Gastroesophageal sphincter (tissue), 4 donors: ENCODE data around the gene SS18. TPM values are rescaled to one million over a fixed set of nuclear protein-coding genes. Genes with fewer than 3 reads are reported as not detected.
"Not testable (repeated sequence)": the region's sequence is repeated elsewhere in the genome, so short reads cannot be mapped to it uniquely, and the experiment has no call there.

ENCODE experiments used
- ATAC-seq: fragments of 150-250 bp; one replicate; pipeline ENCODE4 v1.9.1; 2016; ENCODE audit warnings: mild to moderate bottlenecking, moderate library complexity
- H3K27ac ChIP-seq, 4 donors: fragments of 200-600 bp; sonication (generic) in 3 of 4; 1 replicate in 3 of 4; 2 replicates in 1 of 4; pipeline ENCODE4 v1.5.1; 2016 to 2019
- H3K27me3 ChIP-seq: fragments of 200-600 bp; sonication (generic); one replicate; pipeline ENCODE4 v1.5.1; 2019
- H3K36me3 ChIP-seq, 2 donors: fragments of 200-600 bp; sonication (generic); one replicate each; pipeline ENCODE4 v1.5.1; 2019; ENCODE audit warnings: control low read depth in 1 of 2
- H3K4me1 ChIP-seq, 3 donors: fragments of 200-600 bp; sonication (generic); 1 replicate in 2 of 3; 2 replicates in 1 of 3; pipeline ENCODE4 v1.5.1; 2016 to 2019; ENCODE audit warnings: control low read depth in 2 of 3
- H3K4me3 ChIP-seq, 2 donors: fragments of 200-600 bp; sonication (generic); one replicate each; pipeline ENCODE4 v1.5.1; 2019; ENCODE audit warnings: mild to moderate bottlenecking in 1 of 2, moderate library complexity in 1 of 2
- H3K9me3 ChIP-seq, 3 donors: fragments of 200-600 bp; sonication (generic); one replicate each; pipeline ENCODE4 v1.5.1; 2017 to 2019; ENCODE audit warnings: control low read depth in 2 of 3
- EP300 ChIP-seq: sonication (generic); formaldehyde crosslinking; IDR thresholded peaks from one replicate; pipeline ENCODE4 v1.6.1; 2017; ENCODE audit warnings: antibody characterized with exemption, mild to moderate bottlenecking
- POLR2A ChIP-seq, 2 donors: fragments of 450-650 bp; IDR thresholded peaks; one replicate each; pipeline ENCODE4 v1.6.1; 2017; ENCODE audit warnings: antibody characterized with exemption in 2 of 2, mild to moderate bottlenecking in 2 of 2, moderate library complexity in 1 of 2
- POLR2AphosphoS5 ChIP-seq: sonication (generic); formaldehyde crosslinking; IDR thresholded peaks from one replicate; pipeline ENCODE4 v1.6.1; 2017; ENCODE audit warnings: antibody characterized with exemption
- WGBS, 2 donors: methylation state at CpG; one replicate each; pipeline ENCODE4 v1.1.5; 2018; ENCODE audit warnings: low coverage in 1 of 2; 5-methylcytosine and 5-hydroxymethylcytosine counted together
- total RNA-seq, 4 donors: library from RNA; depleted of rRNA; stranded (reverse); fragments of >200 nt; gene quantifications; one replicate each; pipeline ENCODE4 v1.1.0, GENCODE V29; 2016
- TF ChIP-seq, protein P1 (sequence below), 4 experiments: fragments of 200-600 bp in 2 of 4; fragments of 450-650 bp in 2 of 4; sonication (generic) in 1 of 4; IDR thresholded peaks; one replicate each; pipeline ENCODE4 v1.5.1; 2017 to 2019; ENCODE audit warnings: antibody characterized with exemption in 4 of 4, mild to moderate bottlenecking in 2 of 4, moderate library complexity in 2 of 4

The SS18 gene
- total RNA-seq = 100 to 1,000 TPM in 2 of 4 donors, 10 to 100 TPM in 2; 78.8 to 126 (median 95.3) TPM

DNA sequence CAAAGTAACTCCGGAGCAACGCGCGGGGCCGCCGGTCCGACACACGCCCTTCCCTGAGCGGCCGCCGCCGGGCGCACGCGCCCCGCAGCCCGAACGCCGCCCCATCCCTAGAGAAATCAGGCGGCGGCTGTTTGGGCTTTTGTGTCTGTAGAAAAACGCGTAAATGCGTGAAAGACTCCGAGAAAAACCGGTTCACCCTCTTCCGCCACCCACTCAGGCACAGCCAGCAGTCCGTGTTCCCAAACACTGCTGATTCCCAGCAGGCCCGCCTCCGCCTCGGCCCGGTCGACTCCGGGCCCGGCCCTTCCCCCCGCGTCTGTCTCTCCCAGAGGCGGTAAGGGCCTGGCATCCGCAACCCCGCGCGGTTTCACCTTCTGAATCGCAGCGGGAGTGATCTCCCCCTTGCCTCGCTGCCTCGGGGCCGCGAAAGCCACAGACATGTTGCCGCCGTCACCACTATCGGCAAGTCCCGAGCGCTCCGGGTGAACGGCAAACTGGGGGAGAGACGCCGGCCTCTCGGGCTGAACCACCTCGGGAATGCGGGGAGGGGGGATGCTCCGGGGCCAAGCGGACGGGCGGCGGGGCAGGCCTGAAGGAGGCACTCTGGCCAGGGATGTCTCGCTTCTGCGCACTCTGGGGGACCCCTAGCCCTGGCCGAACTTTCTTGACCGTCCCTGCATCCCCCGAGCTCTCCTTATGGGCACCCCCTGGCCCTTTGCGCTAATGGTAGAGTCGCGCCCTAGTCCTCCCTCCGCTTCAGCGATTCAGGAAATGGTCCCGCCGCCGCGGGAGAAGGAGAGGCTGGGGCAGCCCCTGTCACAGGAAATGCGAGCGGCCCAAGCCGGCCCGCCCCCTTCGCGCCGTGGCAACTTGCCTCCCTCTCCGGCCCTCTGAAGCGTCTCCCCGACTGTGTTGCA lies at the start of gene SS18:
TSS of gene SS18 (minus strand) at position 484 of the 917 bp plus-strand sequence. CDS start at position 440, 44 bp downstream.
- TF ChIP-seq POLR2A (IDR thresholded peaks at IDR 0.05) (peak in 1 of 2 donors; percentile 48), EP300 (no peak), POLR2AphosphoS5 (peak; percentile 56)
- TF ChIP-seq, protein P1, sequence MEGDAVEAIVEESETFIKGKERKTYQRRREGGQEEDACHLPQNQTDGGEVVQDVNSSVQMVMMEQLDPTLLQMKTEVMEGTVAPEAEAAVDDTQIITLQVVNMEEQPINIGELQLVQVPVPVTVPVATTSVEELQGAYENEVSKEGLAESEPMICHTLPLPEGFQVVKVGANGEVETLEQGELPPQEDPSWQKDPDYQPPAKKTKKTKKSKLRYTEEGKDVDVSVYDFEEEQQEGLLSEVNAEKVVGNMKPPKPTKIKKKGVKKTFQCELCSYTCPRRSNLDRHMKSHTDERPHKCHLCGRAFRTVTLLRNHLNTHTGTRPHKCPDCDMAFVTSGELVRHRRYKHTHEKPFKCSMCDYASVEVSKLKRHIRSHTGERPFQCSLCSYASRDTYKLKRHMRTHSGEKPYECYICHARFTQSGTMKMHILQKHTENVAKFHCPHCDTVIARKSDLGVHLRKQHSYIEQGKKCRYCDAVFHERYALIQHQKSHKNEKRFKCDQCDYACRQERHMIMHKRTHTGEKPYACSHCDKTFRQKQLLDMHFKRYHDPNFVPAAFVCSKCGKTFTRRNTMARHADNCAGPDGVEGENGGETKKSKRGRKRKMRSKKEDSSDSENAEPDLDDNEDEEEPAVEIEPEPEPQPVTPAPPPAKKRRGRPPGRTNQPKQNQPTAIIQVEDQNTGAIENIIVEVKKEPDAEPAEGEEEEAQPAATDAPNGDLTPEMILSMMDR (IDR thresholded peaks at IDR 0.05) = peak in 3 of 4 experiments; percentile 25 to 34 (median 26)
- Histone ChIP-seq H3K9me3 (no peaks in the 10 kb centered on the region), H3K27ac (peak within 1 kb of the TSS; percentile 85 to 99 (median 95)), H3K36me3 (peaks cover 0 to 17% of the 10 kb centered on the region in 2 donors), H3K4me1 (peaks cover 0 to 39% (median 3%) of the 10 kb centered on the region in 3 donors), H3K4me3 (peak within 1 kb of the TSS; percentile 87 to 96), H3K27me3 (no peaks in the 10 kb centered on the region)
- peak; percentile 95 for ATAC-seq
- 2% methylated on average over 11 of the region's 89 CpGs; no CpG with 5 or more reads in 1 of the 2 donors for WGBS, 2 donors

DNA sequence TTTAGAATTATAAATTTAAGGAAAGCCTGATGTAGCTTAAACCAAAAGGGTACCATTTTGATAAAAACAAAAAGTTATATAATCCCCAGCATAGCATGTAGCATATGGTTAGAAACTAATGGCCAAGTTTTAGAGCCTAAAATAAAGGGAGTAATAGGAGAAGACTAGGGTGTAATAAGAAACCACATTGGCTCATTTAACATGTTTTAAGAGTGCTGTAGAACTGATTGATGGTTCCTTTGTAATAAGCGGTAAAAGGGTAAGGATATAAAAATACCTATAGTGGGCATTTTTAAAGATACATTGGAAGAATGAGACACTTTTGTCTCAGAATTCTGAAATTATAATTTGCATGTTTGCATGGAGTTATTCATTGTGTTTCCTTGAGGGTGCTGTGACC lies 45.1 kb upstream of the SS18 start:
- Histone ChIP-seq H3K27me3 (no peaks in the 10 kb centered on the region), H3K9me3 (peaks cover 0 to 3% (median 0%) of the 10 kb centered on the region in 3 donors), H3K4me3 (no peak overlapping the region), H3K27ac (no peak overlapping the region), H3K36me3 (no peaks in the 10 kb centered on the region), H3K4me1 (no peaks in the 10 kb centered on the region)
- no peak for TF ChIP-seq EP300
- no peak for TF ChIP-seq POLR2AphosphoS5
- TF ChIP-seq, protein P1 (IDR thresholded peaks at IDR 0.05) = no peak
- no peak for TF ChIP-seq POLR2A (IDR thresholded peaks at IDR 0.05)
- ATAC-seq = no peak
- 54 to 67% methylated on average over 1 of the region's 1 CpG for WGBS, 2 donors

DNA sequence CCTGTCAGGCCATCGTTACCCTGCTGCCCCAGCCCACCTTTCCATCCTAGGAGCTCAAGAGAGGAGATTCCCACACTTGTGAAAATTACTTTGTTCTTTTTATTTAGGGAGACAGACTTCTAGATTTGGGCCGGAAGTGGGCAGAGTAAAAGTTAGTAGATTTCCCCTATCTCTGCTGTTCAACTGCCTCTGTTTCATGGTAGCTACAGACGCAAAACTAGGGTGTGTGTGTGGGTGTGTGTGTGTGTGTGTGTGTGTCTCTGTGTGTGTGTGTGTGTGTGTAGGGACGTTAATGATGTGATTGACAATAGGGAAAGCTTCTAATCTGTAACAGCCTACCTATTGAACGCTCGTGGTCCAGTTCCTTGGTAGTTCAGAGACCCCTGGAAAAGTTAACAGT lies 43.7 kb upstream of the SS18 start:
- Histone ChIP-seq H3K36me3 (no peaks in the 10 kb centered on the region), H3K9me3 (peaks cover 0 to 3% (median 0%) of the 10 kb centered on the region in 3 donors), H3K4me1 (no peaks in the 10 kb centered on the region), H3K27me3 (no peaks in the 10 kb centered on the region), H3K4me3 (no peak overlapping the region), H3K27ac (no peak overlapping the region)
- ATAC-seq = no peak
- TF ChIP-seq EP300 = no peak
- TF ChIP-seq POLR2AphosphoS5 = no peak
- TF ChIP-seq, protein P1 (IDR thresholded peaks at IDR 0.05) = no peak
- no peak for TF ChIP-seq POLR2A (IDR thresholded peaks at IDR 0.05)
- WGBS, 2 donors = 93 to 96% methylated on average over 5 of the region's 6 CpGs

DNA sequence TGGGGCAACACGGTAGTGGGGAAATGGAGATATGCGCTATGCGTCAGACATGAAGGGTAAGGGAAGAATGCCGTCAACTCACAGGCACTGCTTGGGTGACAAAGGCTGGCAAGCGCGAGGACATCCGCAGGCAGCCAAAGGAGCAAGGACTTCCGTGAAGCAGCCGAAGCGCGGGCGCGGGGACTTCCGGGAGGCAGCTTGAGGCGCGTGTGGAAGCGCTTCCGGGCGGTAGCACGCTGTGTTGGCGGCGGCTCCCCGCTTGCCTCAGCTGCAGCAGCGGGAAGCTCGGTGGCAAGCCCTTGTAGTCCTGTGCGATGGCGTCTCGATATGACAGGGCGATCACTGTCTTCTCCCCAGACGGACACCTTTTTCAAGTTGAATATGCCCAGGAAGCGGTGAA lies 43.2 kb upstream of the SS18 start, which contains the start of gene PSMA8:
TSS of gene PSMA8 (plus strand) at position 218 of the 400 bp plus-strand sequence. CDS start at position 315, 97 bp downstream.
- 47 to 66% methylated on average over 23 to 28 of the region's 31 CpGs for WGBS, 2 donors
- no peaks in the 10 kb centered on the region for H3K27me3 ChIP-seq
- no peaks in the 10 kb centered on the region for H3K4me1 ChIP-seq
- peaks cover 0 to 3% (median 0%) of the 10 kb centered on the region in 3 donors for H3K9me3 ChIP-seq
- H3K27ac ChIP-seq = no peak within 1 kb of the TSS
- ATAC-seq = peak; percentile 25
- H3K36me3 ChIP-seq = no peaks in the 10 kb centered on the region
- no peak for TF ChIP-seq POLR2A (IDR thresholded peaks at IDR 0.05)
- TF ChIP-seq POLR2AphosphoS5 = no peak
- no peak for TF ChIP-seq EP300
- TF ChIP-seq, protein P1 (IDR thresholded peaks at IDR 0.05) = no peak
- no peak within 1 kb of the TSS for H3K4me3 ChIP-seq

- not testable (repeated sequence) for ATAC-seq, H3K9me3 ChIP-seq
- 74 to 93% methylated on average over 2 of the region's 2 CpGs for WGBS, 2 donors
Measured at GRCh38 chr18:26128192-26128591, 37.8 kb upstream of the SS18 start.

More at GRCh38 chr18:26128192-26128591, 37.8 kb upstream of the SS18 start:
- not testable (repeated sequence) for H3K27ac ChIP-seq, H3K4me3 ChIP-seq, H3K36me3 ChIP-seq, H3K27me3 ChIP-seq, H3K4me1 ChIP-seq
